8988T (cell line): ENCODE data around the gene CHAD.

ENCODE experiments used
- DNase-seq: peaks from one replicate; pipeline ENCODE4 v3.0.0; 2011

Gene CHAD

DNA sequence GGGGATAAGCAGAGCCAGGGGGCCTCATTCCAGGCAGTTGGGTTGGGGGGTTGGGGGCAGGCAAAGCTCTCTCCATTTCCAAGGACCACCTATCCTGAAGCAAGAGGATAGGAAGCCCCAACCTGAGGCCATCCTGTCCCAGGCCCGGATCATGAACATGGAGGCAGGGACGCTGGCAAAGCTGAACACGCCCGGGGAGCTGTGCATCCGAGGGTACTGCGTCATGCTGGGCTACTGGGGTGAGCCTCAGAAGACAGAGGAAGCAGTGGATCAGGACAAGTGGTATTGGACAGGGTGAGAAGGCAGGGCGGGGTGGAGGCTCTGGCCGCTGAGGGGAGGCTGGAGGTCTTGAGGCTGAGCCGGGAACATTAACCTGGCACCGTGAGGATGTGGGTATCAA, 3.6 kb upstream of the CHAD start:
- DNase-seq, result no peak

DNA sequence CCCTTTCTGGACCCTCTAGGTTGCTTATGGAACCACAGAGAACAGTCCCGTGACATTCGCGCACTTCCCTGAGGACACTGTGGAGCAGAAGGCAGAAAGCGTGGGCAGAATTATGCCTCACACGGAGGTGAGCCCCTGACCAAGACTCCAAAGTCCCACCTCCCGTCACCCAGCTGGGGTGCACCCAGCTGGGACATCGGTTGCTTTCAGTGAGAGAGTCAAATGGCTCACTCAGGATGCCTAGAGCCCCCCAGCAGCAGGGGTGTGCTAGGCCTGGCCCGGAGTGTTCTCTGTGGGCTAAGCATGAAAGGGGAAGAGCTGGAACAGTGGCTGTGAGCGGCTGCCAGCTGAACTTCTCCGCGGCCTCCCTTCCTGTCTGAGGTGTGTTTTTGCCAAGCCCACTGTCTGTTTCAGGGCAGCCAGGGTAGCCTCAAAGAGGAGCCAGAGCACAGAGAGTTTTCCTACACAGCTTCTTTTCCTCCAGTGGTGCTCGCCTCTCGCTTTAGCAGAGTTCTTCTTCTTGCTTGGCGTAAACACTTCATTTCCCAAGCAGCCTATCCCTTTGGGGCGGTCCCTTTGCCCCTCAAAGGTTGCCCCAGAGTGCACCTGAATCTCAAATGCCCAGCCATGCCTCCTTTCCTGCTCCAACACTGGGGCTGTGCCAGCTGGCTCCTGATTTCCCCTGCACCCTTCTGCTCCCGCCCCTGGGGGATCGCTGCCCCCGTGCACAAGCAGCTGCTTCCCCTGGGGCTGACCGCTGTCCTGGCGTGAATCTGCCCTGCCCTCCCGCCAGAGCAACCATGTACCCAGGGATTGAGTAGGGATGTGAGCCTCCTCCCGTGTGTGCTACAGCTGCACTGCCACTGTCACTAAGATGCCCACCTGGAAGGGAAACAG, 2.6 kb upstream of the CHAD start:
- DNase-seq, result no peak

DNA sequence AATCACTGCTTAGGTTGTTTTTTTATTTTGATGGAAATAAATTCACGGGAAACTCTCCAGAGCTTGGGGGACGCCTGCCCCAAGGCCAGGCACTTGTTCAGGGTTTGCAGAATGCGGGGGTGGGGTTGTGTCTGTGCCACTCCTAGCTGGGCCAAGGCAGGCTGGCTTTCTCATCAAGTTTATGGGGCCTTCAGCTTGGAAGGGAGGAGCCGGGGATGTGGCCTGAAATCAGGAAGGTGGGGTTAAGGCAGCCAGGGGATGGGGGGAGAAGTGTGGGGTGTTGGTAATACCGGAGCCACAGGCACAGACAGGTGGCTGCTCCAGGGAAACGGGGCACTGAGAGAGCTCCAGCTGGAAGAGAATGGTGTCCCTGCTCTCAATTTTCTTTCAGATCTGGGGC, 1.7 kb upstream of the CHAD start:
- no peak for DNase-seq

DNA sequence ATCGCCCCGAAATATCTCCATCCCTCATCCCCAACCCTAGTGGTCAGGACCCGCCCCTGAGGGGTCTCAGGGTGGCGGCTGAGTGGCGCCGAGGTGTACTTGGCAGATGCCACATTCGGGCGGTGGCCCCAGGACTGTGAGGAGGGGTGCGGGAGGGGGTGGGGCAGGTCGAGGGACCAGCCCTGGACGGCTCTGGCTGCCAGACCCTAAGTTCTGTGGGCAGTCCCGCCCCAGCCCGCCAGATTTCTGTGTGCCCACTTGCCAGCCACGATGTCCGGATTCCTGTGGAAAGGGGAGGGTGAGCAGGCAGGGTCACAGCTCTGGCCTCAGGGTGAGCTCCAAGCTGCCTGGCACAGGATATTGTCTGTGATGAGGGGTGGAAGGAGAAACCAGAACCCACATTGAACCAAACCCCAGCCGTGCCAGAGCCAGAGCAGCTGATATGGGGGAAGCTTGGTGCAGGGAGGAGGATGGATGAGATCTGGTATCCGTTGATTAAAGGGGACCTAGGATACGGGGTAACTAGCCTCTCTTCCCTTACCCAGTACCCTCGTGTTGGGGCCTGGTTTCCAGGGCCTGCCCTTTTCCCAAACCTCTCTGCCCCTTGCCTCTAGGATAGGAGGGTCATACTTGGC, 1.1 kb upstream of the CHAD start:
- no peak for DNase-seq

DNA sequence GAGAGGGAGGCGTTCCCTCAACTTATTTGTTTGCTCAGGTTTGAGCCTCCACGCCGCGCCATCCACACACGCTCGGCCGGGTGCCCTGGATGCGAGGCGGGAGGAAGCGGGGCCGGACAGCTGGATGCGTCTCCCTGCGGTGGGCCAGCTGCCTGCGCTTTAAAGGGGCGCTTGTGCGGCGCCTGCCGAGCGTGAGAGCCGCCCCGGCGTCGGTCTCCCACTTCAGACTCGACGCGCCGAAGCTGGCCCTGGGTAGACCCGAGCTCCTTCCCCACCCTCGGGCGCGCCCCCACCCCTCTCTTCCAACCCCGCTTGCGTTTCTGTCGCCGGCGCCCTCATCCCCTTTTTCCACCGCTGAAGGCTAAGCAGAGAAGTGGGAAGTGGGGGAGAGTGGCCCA, 527 bp upstream of the CHAD start:
- DNase-seq, result no peak

DNA sequence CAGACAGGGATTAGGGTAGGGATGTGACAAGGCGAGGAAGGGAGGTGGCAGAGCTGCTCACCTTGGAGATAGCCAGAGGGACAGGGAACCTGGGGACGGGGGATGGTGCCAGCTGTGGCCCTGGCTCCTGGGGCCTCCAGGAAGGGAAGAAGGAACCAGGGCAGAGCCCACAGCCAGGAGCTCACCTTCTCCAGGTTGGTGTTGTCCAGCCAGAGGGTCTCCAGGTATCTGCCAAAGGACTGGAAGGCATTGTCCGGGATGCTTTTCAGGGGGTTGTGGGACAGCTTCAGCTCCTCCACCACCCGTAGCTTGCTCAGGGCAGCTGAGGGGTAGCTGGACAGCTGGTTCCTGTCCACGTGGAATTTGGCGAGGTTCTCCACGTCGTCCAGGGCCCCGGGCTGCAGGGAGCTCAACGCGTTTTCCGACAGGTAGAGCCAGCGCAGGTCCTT, 801 bp downstream of the CHAD start:
- no peak for DNase-seq

DNA sequence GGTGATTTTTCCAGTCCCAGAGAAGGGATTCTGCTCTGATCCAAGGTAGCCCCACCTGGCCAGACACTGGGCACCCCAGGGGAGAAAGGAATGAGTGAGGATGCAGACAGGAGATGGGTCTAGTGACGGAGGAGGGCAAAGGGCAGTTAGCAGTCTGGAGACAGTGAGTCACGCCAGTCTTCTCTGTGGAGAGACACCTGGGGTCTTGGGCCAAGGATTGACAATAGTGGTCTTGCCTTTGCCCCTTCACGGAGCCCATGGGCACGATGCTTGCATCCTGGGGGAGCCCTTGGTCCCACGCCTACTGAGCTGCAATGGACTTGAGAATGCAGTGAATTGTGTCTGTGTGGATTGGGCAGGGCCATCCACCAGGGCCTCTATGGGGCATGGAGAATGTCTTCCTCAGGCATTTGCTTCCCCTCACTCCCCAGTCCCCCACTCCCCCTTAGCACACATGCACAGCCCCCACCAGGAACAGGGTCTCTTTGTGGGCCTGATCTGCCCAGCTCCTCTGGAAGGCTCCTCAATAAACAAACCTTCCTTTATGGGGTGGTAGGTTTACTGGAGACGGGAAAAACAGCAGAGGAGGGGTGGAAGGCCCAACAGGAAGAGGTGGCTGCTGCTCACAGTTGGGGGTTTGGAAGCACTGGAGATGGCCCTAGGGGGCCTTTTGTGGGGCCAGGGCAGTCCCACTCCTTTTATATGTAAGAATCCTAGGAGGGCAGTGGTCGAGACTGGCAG, 1.4 kb downstream of the CHAD start:
- DNase-seq, result no peak

DNA sequence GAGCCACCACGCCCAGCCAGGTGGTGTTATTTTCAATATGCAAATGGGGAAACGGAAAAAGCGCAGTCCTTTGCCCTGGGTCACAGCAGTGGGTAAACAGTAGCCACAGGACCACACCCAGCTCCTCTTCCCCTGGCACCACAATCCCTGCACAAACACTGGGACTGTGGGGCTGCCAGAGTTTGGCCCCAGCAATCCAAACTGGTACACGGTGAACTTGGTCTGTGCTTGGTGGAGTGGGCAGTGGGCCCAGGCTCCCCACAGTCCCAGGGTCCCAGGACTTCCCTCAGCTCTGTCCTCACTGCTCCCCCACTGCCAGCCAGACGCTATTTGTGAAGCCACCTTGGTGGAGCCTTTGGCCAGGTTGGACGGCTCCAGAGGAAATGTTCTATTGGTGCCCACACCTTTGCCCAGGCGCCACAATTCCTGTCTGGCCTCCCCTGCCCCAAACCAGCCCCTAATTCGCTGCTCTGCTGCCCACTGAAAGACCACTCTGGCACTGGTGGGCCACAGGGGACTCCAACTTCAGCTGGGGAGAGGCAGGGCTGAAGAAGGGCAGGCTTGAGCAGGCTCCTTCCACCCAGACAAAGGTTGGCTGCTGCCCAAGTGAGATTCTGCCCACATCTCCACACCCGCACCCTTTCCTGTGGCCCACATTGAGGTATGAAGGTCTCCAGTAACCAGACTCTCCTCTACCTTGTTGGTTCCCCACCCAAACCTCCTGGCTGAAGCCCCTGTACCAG, 2.1 kb downstream of the CHAD start:
- no peak for DNase-seq

DNA sequence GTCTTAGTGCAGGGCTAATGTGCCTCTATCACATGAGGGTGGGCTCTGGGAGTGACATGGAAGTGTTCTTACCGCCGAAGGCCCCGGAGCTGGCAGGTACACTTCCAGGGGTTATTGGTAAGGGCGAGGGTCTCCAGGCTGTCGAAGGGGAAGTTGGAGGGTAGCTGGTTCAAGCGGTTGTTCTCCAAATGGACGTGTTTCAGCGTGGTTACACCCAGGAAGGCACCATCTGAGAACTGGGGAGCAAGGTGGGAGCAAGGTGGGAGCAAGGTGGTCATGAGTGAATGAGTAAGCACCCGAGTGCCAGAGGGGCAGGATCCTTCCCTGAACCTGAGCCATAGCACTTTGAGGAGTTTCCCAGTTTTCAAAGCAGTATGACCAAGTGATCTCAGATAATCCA, 3.0 kb downstream of the CHAD start:
- no peak for DNase-seq

DNA sequence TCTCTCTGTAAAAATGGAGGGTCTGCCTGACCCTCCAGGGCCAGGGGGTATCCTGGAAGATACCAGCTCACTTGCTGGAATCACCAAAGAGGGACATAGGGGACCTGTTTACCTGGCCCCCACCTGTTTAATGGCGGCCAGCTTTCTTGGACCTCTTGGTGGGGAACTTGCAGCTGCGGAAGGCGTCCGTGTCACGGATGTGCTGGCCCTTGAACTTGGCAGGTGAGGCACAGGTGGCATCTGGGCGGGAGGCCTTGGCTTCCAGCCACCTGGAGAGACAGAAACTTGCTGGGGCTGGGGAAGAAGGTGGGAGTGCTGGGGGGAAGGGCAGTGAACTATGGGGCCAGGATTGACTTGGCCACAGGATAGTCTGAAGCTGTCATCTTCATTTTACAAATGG, 3.5 kb downstream of the CHAD start:
- no peak for DNase-seq

DNA sequence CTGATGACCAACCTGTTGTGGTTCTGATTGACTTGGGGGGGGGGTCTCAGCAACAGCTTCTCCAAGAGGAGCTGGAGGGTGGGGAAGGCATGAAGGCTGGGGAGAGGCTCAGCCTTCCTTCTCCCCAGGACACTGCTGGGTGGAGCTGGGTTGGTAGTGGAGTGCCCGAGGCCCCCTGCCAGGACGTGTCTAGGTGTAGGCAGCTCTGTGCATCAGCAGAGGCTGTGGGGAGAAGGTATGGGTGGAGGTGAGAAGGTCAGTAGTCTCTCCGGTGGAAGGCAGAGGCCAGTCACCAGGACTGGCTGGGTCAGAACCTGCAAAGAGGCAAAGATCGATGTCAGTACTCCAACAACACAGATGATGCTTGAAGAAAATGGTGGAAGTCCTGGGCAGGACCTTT, 3.9 kb downstream of the CHAD start:
- no peak for DNase-seq

DNA sequence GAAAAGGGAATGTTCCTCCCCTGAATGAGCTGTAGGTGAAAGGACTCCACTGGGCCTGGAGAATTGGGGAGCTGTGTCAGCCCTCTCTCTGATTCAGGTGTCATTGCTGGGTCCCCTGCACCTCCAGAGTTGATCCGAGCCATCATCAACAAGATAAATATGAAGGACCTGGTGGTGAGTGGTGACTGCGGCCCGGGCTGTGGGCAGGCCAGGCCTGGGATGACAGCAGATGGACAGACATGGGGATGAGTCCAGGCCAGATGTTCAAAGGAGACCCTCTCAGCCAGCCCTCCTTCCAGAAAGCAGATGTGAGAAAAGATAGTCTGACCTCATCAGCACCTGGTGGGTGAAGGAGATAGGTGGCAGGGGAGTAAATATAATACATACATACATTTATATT, 4.6 kb downstream of the CHAD start:
- no peak for DNase-seq

DNA sequence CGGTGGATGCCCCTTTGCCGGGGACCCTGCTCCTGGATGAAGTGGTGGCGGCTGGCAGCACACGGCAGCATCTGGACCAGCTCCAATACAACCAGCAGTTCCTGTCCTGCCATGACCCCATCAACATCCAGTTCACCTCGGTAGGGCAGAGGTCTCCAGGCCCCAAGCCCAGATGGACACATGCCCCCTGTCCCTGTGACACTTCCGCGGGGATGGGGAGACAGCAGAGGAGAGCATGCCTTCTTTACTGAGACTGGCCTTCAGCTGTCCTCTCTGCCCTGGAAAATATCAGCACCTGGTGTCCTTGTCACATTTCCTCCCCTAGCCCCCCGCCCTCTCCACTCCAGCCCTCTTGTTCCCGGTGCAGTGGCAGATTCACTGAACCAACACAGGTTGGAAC, 6.2 kb downstream of the CHAD start:
- DNase-seq, result no peak

DNA sequence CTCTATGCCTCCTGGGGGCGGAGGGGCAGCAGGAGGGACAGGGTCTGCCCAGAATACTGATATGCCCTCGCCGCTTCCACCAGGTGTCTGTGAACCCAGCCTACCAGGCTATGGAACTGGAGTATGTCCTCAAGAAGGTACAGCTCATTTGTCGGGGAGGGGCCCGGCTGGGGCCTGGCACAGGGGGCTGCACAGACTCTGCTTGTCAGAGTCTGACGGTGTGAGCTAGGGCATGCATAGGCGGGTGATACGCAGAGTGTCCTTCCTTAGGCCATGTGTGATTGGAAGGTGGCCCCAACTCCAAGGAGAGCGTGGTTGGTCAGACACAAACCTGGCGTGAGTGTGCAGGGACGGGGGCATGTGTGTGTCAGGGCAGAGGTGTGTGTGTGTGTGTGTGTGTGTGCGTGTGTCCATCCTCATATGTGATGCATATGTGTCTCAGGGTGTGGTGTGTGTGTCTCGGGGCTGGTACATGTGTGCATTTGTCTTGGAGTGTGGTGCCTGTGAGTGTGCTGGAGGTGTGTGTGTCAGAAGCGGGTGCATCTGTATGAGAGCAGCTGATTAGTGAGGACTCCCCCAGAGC, 7.0 kb downstream of the CHAD start:
- no peak for DNase-seq

DNA sequence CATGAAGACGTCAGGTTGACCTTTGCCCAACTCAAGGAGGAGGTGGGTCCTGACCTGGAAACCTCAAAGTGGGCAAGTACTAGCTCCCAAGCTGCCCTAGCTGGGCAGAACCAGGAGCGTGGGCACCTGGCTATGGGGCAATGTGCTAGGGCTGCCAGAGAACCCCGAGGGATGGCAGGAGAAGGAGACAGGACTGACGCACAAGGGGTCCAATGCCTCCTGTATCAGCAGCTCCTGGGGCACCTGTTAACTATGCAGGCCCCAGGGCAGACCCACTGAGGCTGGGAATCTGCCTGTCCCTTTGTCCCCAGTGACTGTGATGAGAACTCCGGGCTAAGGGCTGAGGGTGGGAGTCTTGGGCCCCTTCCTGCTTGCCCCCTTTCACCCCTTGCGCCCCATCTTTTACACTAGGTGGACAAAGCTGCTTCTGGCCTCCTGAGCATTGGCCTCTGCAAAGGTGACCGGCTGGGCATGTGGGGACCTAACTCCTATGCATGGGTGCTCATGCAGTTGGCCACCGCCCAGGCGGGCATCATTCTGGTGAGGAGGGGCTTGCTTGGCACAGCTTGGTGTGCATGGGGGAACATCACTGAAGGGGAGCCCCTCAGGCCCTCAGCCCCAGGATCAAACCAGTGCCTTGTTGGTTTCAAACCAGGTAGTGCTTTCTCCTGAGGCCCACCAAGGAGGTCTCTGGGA, 7.7 kb downstream of the CHAD start:
- DNase-seq, result no peak

DNA sequence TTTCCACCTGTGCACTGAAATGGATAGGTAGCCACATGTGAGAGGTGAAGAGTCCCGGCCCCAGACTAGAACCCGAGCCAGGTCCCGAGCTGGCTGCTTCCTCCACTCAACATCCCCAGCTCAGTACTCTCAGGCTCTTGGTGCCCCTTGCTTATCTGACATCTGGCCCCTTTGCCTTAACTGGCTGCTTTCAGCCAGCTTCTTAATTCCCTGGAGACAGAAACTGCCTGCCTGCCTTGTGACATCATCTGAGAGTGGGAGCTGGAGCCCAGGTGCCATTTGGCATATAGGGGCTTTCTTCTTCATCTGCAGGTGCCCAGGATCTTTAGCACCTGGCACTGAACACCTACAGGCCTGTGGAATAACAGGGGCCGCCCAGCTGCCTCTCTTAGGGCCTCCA, 8.9 kb downstream of the CHAD start:
- no peak for DNase-seq

DNA sequence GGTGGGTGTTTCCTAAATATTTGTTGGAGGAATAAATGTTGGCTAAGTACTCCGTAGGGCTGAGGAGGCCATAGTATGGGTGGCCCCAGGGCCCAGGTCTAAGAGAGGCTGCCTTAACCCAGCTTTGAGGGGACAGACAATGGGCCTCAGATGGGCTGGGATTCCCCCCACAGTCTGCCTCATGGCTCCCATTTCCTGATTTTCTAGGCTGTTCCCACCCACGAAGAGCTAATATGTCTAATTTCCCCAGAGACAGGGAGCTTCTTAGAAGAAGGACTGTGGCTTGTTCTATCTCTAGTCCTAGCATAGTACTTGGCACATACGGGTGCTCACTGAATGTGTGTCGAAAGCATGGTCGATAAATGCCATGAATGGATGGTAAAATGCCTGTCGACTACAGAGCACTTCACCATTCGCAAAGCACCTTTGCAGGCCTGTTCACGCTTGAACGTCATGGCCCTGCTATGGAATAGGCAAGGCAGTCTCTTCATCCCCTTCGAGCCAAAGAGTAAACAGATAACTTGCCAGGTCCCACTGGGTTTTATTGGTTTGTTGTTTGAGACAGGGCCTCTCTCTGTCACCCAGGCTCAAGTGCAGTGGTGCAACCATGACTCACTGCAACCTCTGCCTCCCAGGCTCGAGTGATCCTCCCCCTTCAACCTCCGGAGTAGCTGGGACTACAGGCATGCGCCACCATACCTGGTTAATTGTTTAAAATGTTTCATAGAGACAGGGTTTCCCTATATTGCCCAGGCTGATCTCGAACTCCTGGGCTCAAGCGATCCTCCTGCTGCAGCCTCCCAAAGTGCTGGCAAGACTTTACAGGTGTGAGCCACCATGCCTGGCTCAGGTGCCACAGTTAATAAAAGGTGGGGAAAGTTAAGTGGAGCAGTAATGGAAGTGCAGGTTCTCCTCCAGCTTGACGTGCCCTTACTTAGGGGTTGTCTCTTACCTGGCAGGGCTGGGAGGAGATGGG, 9.7 kb downstream of the CHAD start:
- DNase-seq, result no peak

DNA sequence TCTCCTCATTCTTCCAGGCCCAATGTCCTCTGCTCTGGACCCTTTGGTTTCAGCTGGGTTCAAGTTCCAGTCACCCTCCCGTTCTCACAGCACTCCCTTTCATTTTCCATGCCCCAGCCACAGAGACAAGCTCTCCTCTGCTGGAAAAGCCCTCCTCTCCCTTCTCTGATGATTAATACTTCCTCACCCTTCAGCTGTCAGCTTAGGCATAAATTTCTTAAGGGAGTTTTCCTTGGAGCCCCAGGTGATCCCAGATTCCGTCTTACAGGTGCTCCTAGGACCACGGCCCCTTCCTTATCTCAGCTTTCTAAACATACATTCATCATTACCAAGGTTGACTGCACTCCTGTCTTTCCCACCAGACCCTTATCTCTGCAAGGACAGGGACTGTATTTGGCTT, 10.4 kb downstream of the CHAD start:
- DNase-seq, result no peak

DNA sequence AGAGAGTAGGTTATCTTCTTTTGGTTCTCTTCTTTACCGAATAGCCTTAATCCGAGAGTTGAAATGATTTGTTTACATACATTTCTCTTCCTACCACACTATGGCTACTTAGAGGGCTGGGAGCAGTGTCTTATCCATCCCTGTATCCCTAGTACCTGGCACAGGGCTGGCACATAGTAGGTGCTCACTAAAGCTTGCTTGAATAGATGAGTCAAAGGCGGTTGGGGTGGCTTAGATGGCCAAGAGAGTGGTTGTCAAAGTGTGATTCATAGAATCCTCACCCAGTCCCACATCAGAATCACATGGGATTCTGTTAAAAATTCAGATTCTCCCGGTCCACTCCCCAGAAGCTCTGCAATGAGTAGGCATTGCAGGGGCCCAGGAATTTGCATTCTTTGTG, 11.1 kb downstream of the CHAD start:
- DNase-seq, result no peak

DNA sequence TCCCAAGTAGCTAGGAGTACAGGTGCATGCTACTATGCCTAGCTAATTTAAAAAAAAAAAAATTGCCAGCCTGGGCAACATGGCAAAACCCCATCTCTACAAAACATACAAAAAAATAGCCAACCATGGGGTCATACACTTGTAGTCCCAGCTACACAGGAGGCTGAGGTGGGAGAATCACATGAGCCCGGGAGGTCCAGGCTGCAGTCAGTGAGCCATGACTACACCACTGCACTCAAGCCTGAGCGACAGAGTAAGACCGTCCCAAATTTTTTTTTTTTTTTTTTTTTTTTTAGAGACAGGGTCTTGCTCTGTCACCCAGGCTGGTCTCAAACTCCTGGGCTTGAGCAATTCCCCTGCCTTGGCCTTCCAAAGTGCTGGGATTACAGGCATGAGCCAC, 14.8 kb downstream of the CHAD start:
- DNase-seq, result no peak
